ENCODE data around the gene PPP2R1A.

DNA sequence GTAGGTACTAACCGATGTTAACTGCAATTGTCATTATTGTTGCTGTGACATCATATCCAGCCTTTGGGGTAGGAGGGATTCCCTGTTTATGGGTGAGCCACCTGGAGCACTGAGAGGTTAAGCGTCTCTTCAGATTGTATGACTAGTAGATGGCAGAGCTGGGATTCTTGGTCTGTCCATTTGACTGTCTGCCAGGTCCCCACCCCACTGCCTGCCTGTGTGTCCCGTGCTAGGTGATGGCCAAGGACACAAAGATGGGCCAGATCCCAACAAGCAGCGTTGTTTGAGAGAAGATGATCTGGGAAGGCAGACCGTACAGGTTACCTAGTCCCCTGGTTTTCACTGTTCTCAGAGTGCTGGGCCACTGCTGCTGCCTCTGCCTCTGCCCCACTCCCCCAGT is 16.6 kb downstream of the PPP2R1A start:
- TF ChIP-seq, protein P1, sequence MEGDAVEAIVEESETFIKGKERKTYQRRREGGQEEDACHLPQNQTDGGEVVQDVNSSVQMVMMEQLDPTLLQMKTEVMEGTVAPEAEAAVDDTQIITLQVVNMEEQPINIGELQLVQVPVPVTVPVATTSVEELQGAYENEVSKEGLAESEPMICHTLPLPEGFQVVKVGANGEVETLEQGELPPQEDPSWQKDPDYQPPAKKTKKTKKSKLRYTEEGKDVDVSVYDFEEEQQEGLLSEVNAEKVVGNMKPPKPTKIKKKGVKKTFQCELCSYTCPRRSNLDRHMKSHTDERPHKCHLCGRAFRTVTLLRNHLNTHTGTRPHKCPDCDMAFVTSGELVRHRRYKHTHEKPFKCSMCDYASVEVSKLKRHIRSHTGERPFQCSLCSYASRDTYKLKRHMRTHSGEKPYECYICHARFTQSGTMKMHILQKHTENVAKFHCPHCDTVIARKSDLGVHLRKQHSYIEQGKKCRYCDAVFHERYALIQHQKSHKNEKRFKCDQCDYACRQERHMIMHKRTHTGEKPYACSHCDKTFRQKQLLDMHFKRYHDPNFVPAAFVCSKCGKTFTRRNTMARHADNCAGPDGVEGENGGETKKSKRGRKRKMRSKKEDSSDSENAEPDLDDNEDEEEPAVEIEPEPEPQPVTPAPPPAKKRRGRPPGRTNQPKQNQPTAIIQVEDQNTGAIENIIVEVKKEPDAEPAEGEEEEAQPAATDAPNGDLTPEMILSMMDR (IDR thresholded peaks at IDR 0.05), result no peak
- TF ChIP-seq POLR2A (IDR thresholded peaks at IDR 0.05), result no peak
- TF ChIP-seq EP300 (IDR thresholded peaks at IDR 0.05), result no peak

Data from upper lobe of left lung (tissue), 4 donors.